ENCODE data around the gene GPC5. TPM values are rescaled to one million over a fixed set of nuclear protein-coding genes. Genes with fewer than 3 reads are reported as not detected.
"Not testable (repeated sequence)": the region's sequence is repeated elsewhere in the genome, so short reads cannot be mapped to it uniquely, and the experiment has no call there.

GPC5 gene
- total and polyA plus RNA-seq, 2 donors (not counting 3 experiments of a cell fraction or from before 2014, with no cell fraction given) = 0.59 to 0.97 TPM

GRCh38 chr13:91668866-91669495 is 270.6 kb downstream of the GPC5 start:
- Histone ChIP-seq H3K27me3 (ENCODE audit: control insufficient read depth in 2 of 2, insufficient read depth in 2 of 2, low read length in 2 of 2) (no peaks in the 10 kb centered on the region), H2AFZ (ENCODE audit: low read depth, low read length) (no peak overlapping the region), H3K27ac (ENCODE audit: insufficient read depth, low read depth, low read length) (no peak overlapping the region), H4K20me1 (replicated peaks; ENCODE audit: control insufficient read depth, extremely low read depth, insufficient read depth, low read length) (no peaks in the 10 kb centered on the region), H3K4me2 (ENCODE audit: insufficient read depth, low read length) (no peak overlapping the region), H3K79me2 (ENCODE audit: control insufficient read depth, insufficient read depth, low read length) (no peaks in the 10 kb centered on the region), H3K4me1 (ENCODE audit: control insufficient read depth, extremely low read depth, insufficient read depth, low read length) (no peaks in the 10 kb centered on the region), H3K36me3 (ENCODE audit: control insufficient read depth in 2 of 2, extremely low read depth in 1 of 2, insufficient read depth in 2 of 2, low read length in 2 of 2) (no peaks in the 10 kb centered on the region), H3K9ac (replicated peaks; ENCODE audit: extremely low read depth, insufficient read depth, low read length) (no peak overlapping the region), H3K9me1 (replicated peaks; ENCODE audit: control insufficient read depth, extremely low read depth, insufficient read depth, low read length) (no peaks in the 10 kb centered on the region), H3K4me3 (replicated peaks in 1 of 3; ENCODE audit: insufficient read depth in 1 of 3, low read depth in 1 of 3, low read length in 3 of 3) (no peak overlapping the region), H3K9me3 (replicated peaks; ENCODE audit: control insufficient read depth, insufficient read depth, low read length) (peaks cover 3% of the 10 kb centered on the region)
- POLR2A ChIA-PET = no interaction called here
- dilution Hi-C loops (cut with MboI; ENCODE audit: extremely low pct_ligation_motif_present, low sequenced_read_pairs) (no loop called here), intact Hi-C loops (cut with micrococcal nuclease) (no loop called here)
- BruUV-seq (replicated peaks) = no TSS peak
- DNase-seq (ENCODE audit: low read depth, low spot score) = no peak
- no peak for FAIRE-seq
- CTCF ChIA-PET = no interaction called here
- TF ChIP-seq POLR2A (IDR thresholded peaks at IDR 0.05; ENCODE audit: low read depth, low read length) = no peak
- TF ChIP-seq MYC (IDR thresholded peaks at IDR 0.05; ENCODE audit: low read depth, low read length) = no peak

GRCh38 chr13:91674347-91674746 is 275.9 kb downstream of the GPC5 start:
- POLR2A ChIA-PET; H3K9me1 ChIP-seq (replicated peaks; ENCODE audit: control insufficient read depth, extremely low read depth, insufficient read depth, low read length); dilution Hi-C loops (cut with MboI; ENCODE audit: extremely low pct_ligation_motif_present, low sequenced_read_pairs): not testable (repeated sequence)

More at GRCh38 chr13:91674347-91674746, 275.9 kb downstream of the GPC5 start:
- DNase-seq (ENCODE audit: low read depth, low spot score); H3K4me2 ChIP-seq (ENCODE audit: insufficient read depth, low read length); H4K20me1 ChIP-seq (replicated peaks; ENCODE audit: control insufficient read depth, extremely low read depth, insufficient read depth, low read length); H3K36me3 ChIP-seq (ENCODE audit: control insufficient read depth in 2 of 2, extremely low read depth in 1 of 2, insufficient read depth in 2 of 2, low read length in 2 of 2); H2AFZ ChIP-seq (ENCODE audit: low read depth, low read length); H3K4me1 ChIP-seq (ENCODE audit: control insufficient read depth, extremely low read depth, insufficient read depth, low read length); H3K9me3 ChIP-seq (replicated peaks; ENCODE audit: control insufficient read depth, insufficient read depth, low read length); H3K9ac ChIP-seq (replicated peaks; ENCODE audit: extremely low read depth, insufficient read depth, low read length); FAIRE-seq; CTCF ChIA-PET; H3K4me3 ChIP-seq (replicated peaks in 1 of 3; ENCODE audit: insufficient read depth in 1 of 3, low read depth in 1 of 3, low read length in 3 of 3); BruUV-seq (replicated peaks); H3K27ac ChIP-seq (ENCODE audit: insufficient read depth, low read depth, low read length); intact Hi-C loops (cut with micrococcal nuclease); H3K79me2 ChIP-seq (ENCODE audit: control insufficient read depth, insufficient read depth, low read length); H3K27me3 ChIP-seq (ENCODE audit: control insufficient read depth in 2 of 2, insufficient read depth in 2 of 2, low read length in 2 of 2): not testable (repeated sequence)

Data from endothelial cell of umbilical vein (primary cell).